ENCODE data around the gene PNPLA3. TPM values are rescaled to one million over a fixed set of nuclear protein-coding genes. Genes with fewer than 3 reads are reported as not detected.

PNPLA3 gene
- total RNA-seq, 1 donor from 2014 or later = not detected

DNA sequence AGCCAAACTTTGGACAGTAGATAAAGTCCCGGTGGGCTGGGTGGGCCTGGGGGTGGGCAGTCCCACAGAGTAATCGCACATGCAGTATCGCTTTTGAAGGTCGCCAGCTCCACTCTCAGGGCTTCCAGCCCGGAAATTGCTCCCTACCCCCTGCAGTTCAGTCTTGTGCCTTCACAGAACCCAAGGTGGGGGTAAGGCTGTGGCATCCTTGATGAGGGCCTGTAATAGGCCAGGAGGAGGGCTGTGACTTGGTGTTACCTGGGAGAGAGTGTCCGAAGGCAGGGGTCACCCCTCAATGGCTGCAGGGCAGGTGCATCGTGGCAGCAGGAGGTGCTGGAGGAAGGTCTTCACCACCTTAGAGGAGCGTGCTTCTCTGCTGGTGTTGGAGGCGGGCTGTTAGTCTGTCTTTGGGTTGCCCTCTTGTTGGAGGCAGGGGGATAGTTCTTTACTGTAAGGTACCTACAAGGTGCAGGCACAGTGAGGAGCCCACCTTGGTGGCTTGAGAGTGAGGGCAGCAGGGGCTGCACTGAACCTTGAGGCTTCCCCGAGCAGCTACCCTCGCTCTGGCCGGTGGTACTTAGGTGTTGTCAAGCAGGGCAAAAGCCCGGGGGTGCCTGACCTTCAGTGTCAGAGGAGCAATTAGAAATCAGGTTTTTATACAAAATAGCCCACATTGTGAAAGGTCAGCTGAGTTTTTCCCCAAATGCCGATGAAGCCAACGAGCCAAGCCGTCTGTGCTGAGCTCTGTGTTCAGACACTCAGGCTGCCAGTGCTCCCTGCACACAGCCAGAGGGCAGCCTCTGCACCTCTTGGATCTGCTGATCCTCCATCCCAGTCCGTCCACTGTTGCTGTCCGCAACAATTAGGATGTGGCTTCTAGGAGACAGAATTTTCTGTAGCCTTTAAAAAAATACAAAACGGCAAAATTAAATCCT is 53.5 kb downstream of the PNPLA3 start:
- TF ChIP-seq, protein P1, sequence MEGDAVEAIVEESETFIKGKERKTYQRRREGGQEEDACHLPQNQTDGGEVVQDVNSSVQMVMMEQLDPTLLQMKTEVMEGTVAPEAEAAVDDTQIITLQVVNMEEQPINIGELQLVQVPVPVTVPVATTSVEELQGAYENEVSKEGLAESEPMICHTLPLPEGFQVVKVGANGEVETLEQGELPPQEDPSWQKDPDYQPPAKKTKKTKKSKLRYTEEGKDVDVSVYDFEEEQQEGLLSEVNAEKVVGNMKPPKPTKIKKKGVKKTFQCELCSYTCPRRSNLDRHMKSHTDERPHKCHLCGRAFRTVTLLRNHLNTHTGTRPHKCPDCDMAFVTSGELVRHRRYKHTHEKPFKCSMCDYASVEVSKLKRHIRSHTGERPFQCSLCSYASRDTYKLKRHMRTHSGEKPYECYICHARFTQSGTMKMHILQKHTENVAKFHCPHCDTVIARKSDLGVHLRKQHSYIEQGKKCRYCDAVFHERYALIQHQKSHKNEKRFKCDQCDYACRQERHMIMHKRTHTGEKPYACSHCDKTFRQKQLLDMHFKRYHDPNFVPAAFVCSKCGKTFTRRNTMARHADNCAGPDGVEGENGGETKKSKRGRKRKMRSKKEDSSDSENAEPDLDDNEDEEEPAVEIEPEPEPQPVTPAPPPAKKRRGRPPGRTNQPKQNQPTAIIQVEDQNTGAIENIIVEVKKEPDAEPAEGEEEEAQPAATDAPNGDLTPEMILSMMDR (IDR thresholded peaks at IDR 0.05) = no peak
- intact Hi-C loops (cut with DNase I) = no loop called here
- DNase-seq (ENCODE audit: low spot score in 2 of 2) = no peak
- peaks cover 73 to 95% of the 10 kb centered on the region in 2 donors for H3K36me3 ChIP-seq
- H3K9me3 ChIP-seq = no peaks in the 10 kb centered on the region
- H3K27me3 ChIP-seq = no peaks in the 10 kb centered on the region
- no peak overlapping the region for H3K27ac ChIP-seq
- H3K4me3 ChIP-seq = no peak overlapping the region
- no peaks in the 10 kb centered on the region for H3K4me1 ChIP-seq

DNA sequence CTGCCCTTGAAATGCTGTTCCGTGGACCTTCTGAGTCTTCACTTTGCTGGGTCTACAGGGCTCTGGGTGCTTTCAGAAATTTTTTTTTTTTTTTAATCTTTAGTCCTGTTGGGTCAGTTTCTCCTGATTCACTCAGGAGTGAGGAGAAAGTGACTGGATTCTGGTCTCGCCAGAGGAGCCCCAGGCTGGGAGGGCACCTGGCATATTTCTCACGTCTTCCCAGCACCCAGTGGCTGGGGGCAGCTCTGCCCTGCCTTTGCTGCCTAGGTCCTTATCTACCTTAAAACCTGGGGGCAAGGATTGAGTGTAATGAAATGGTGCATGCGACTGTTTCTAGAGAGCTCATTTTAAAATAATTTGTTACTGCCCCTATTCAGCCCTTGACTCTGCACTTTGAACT is 55.0 kb downstream of the PNPLA3 start:
- no peak for DNase-seq (ENCODE audit: low spot score in 2 of 2)
- TF ChIP-seq, protein P1 (IDR thresholded peaks at IDR 0.05) = no peak
- no peaks in the 10 kb centered on the region for H3K4me1 ChIP-seq
- intact Hi-C loops (cut with DNase I) = no loop called here
- no peaks in the 10 kb centered on the region for H3K27me3 ChIP-seq
- H3K36me3 ChIP-seq = peaks cover 66 to 87% of the 10 kb centered on the region in 2 donors
- no peak overlapping the region for H3K4me3 ChIP-seq
- H3K27ac ChIP-seq = no peak overlapping the region
- no peaks in the 10 kb centered on the region for H3K9me3 ChIP-seq

DNA sequence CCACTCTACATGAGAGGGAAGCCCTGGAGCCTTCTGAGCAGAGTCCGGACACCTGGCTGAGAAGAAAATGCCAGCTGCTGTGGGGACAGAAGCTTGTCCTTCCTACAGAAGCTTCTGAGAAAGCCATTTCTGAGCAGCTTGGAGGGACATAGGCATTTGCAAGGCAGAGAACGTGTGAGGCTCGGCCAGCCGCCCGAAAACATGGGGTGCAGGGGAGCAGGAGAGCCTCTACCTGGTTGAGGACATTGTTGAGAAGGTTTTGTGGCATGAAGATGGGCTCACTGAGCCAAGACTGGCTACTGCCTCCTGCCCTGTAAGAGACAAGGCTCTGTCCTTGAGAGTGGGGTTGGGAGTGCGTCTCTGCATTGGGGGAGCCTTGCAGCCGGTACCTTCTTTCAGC is 57.0 kb downstream of the PNPLA3 start:
- intact Hi-C loops (cut with DNase I) = no loop called here
- Histone ChIP-seq H3K27ac (no peak overlapping the region), H3K36me3 (peaks cover 65 to 87% of the 10 kb centered on the region in 2 donors), H3K9me3 (no peaks in the 10 kb centered on the region), H3K4me1 (no peaks in the 10 kb centered on the region), H3K4me3 (no peak overlapping the region), H3K27me3 (no peaks in the 10 kb centered on the region)
- DNase-seq (ENCODE audit: low spot score in 2 of 2) = no peak
- TF ChIP-seq, protein P1 (IDR thresholded peaks at IDR 0.05) = no peak

DNA sequence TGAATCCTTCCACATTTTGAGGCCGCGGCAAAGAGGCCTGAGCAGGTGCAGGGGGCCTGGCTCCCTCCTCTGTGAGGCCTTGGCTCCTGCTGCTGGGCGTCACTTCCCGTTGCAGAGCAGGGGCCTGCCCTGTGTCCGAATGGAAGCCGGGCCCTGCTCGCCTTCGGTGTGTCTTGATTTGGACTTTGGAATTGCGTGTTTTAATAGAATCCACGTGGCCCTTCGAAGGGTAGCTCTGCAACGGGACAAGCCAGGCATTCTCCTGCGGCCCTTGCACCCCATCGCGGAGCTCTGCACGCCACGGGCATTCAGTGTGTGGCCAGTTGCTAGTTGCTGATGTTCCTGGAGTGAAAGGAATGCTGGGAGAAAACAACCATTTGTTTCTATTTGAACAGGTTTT is 57.4 kb downstream of the PNPLA3 start:
- no peak overlapping the region for H3K27ac ChIP-seq
- TF ChIP-seq, protein P1 (IDR thresholded peaks at IDR 0.05) = no peak
- no peak overlapping the region for H3K4me3 ChIP-seq
- H3K9me3 ChIP-seq = no peaks in the 10 kb centered on the region
- peaks cover 65 to 87% of the 10 kb centered on the region in 2 donors for H3K36me3 ChIP-seq
- no peaks in the 10 kb centered on the region for H3K4me1 ChIP-seq
- DNase-seq (ENCODE audit: low spot score in 2 of 2) = no peak
- no peaks in the 10 kb centered on the region for H3K27me3 ChIP-seq
- intact Hi-C loops (cut with DNase I) = no loop called here

DNA sequence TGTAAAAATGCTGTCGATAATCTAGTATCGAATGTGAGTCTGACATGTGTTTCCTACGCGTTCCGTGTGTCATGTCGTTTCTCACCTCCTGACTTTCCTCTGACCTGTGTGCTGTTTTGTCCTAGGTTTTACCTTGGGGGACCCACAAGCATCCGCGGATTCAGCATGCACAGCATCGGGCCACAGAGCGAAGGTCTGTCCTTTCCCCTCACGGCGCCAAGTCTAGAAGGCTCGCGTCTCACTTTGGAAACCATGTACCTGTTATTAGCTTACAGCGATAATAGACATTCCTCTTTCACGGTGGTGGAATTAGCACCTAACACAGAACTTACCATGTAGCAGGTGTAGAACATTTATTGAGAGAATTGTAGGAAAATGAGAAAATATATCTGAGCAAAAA is 60.2 kb downstream of the PNPLA3 start:
- H3K27me3 ChIP-seq = no peaks in the 10 kb centered on the region
- no peaks in the 10 kb centered on the region for H3K4me1 ChIP-seq
- H3K27ac ChIP-seq = no peak overlapping the region
- intact Hi-C loops (cut with DNase I) = no loop called here
- DNase-seq (ENCODE audit: low spot score in 2 of 2) = no peak
- peaks cover 54 to 73% of the 10 kb centered on the region in 2 donors for H3K36me3 ChIP-seq
- H3K9me3 ChIP-seq = no peaks in the 10 kb centered on the region
- H3K4me3 ChIP-seq = no peak overlapping the region
- TF ChIP-seq, protein P1 (IDR thresholded peaks at IDR 0.05) = no peak
